ENCODE results near the gene NFATC1.

The NFATC1 gene

DNA sequence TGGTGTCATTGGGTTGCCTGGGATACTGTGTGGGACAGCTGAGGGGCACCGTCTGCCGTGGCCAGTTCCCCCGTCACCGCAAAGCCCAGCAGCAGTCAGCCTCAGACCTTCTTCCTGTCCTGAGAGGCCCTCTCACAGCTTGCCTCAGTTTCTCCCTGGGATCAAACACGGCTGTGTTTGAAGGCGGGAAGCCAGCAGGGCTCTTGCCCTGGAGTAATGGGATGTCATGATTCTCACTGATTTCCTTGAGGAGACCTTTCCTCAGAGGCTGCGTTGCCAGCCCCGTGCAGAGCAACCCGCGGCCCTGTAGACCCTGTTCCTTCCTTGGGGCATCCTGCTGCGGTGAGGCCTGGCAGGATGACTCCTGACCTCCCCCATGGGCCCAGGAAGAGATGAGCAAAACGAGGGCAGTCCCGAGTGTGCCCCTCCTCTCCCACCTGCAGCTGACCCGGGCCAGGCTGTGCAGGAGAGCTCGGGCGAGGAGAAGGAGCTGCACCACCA is 13.9 kb upstream of the NFATC1 start:
- no peaks in the 10 kb centered on the region for H3K9me3 ChIP-seq (ENCODE audit: control insufficient read depth, low read length)
- no peaks in the 10 kb centered on the region for H3K27me3 ChIP-seq (ENCODE audit: control insufficient read depth, insufficient read depth, low read length)
- no peaks in the 10 kb centered on the region for H3K36me3 ChIP-seq (ENCODE audit: control insufficient read depth, insufficient read depth, low read length)
- H3K27ac ChIP-seq = no peak overlapping the region
- no peaks in the 10 kb centered on the region for H3K79me2 ChIP-seq
- TF ChIP-seq, protein P1, sequence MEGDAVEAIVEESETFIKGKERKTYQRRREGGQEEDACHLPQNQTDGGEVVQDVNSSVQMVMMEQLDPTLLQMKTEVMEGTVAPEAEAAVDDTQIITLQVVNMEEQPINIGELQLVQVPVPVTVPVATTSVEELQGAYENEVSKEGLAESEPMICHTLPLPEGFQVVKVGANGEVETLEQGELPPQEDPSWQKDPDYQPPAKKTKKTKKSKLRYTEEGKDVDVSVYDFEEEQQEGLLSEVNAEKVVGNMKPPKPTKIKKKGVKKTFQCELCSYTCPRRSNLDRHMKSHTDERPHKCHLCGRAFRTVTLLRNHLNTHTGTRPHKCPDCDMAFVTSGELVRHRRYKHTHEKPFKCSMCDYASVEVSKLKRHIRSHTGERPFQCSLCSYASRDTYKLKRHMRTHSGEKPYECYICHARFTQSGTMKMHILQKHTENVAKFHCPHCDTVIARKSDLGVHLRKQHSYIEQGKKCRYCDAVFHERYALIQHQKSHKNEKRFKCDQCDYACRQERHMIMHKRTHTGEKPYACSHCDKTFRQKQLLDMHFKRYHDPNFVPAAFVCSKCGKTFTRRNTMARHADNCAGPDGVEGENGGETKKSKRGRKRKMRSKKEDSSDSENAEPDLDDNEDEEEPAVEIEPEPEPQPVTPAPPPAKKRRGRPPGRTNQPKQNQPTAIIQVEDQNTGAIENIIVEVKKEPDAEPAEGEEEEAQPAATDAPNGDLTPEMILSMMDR (IDR thresholded peaks at IDR 0.05) = no peak
- H2AFZ ChIP-seq = no peak overlapping the region
- H3K4me1 ChIP-seq = no peaks in the 10 kb centered on the region
- no peak overlapping the region for H3K4me3 ChIP-seq (ENCODE audit: low read depth, low read length)
- H3K9ac ChIP-seq = no peak overlapping the region
- no peak overlapping the region for H3K4me2 ChIP-seq (ENCODE audit: low read length)

DNA sequence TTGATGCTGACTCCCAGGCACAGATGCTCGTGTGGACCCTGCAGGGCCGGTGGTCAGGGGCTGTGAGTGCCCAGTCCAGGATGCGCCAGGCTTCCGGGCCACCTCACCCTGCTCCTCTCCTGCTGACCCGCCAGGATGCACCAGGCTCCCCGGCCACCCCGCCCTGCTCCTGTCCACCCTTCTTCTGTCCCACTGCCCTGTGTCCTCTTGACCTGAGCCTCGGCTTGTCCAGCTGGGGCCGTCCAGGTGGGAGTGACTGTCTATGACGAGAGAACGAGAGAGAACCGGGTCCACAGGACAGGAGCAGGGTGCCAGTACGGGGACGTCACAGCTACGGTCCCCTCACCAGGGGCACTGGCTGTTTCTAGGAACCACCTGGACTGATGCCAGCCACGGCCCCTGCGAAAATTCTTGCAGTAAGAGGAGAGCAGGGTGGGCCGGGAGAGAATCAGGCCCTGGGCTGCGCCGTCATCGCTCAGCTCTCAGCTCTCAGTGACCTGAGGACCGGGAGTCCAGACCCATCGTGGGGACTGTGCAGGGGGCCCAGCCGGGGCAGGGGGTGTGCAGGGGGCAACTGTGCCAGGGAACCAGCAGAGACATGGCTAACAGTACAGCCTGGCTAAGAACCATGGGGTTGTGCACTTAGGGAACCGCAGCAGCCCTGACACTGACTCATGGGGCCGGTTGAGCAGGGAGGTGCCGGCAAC is 12.9 kb upstream of the NFATC1 start:
- Histone ChIP-seq H3K9me3 (ENCODE audit: control insufficient read depth, low read length) (no peaks in the 10 kb centered on the region), H3K36me3 (ENCODE audit: control insufficient read depth, insufficient read depth, low read length) (no peaks in the 10 kb centered on the region), H3K9ac (no peak overlapping the region), H3K27ac (no peak overlapping the region), H3K79me2 (no peaks in the 10 kb centered on the region), H2AFZ (no peak overlapping the region), H3K4me2 (ENCODE audit: low read length) (no peak overlapping the region), H3K4me3 (ENCODE audit: low read depth, low read length) (no peak overlapping the region), H3K4me1 (no peaks in the 10 kb centered on the region), H3K27me3 (ENCODE audit: control insufficient read depth, insufficient read depth, low read length) (no peaks in the 10 kb centered on the region)
- TF ChIP-seq, protein P1 (IDR thresholded peaks at IDR 0.05) = no peak

DNA sequence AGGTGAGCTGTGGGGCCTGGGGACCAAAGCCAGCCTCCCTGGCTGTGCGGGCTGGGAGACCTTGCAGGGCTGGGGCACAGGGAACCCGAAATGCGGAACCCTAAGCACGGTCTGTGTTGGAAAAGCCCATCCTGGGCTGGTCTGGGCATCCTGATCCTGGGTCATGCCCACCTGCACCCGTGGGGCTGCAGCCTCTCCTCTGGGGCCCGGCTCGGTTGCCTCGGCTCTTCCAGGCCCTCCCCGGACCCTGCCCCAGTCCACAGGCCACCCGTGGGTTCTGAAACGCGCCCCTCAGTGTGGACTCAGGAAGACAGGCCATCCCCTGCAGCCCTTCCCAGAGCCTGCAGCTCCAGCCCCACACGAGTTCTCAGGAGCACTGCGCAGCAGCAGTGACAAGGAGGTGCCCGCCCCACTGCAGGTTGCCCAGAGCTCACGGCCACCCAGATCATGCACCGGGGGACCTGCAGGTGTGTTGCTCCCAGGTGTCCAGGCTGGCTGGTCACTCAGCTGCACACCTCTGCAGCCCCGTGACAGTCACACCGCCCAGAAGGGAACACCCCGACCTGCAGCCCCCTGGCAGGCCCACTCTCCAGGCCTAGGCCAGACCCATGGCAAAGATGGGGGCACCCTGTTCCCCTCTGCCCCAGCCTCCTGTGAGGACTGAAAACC is 12.2 kb upstream of the NFATC1 start:
- H3K79me2 ChIP-seq = no peaks in the 10 kb centered on the region
- H3K4me2 ChIP-seq (ENCODE audit: low read length) = no peak overlapping the region

DNA sequence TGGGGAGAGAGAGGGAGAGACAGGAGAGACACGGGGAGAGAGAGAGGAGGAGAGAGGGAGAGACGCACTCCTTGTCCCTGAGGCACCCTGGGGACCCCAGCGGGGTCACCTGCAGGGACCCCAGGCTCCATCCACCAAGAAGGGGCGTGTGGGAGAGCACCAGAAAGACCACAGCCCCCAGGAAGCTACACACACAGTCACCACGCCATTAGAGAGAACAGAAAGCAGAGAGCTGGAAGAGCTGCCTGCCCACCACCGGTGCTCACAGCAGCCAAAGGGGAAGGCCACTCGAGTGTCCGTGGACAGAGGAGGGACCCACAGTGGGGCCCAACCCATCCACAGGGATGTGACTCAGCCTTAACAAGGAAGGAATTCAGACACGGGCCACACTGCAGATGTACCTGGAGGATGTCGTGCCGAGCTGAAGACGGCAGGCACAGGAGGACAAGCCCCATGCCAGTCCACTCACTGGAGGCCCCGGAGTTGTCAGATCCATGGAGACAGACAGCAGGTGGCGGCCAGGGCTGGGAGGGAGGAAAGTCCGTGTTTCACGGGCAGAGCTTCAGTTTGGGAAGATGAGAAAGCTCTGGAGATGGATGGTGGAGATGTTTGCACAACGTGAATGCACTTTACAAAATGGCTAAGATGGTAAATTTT is 11.5 kb upstream of the NFATC1 start:
- Histone ChIP-seq H3K27ac (no peak overlapping the region), H3K4me1 (no peaks in the 10 kb centered on the region), H3K4me3 (ENCODE audit: low read depth, low read length) (no peak overlapping the region), H3K9ac (no peak overlapping the region), H3K9me3 (ENCODE audit: control insufficient read depth, low read length) (no peaks in the 10 kb centered on the region), H3K36me3 (ENCODE audit: control insufficient read depth, insufficient read depth, low read length) (no peaks in the 10 kb centered on the region), H3K4me2 (ENCODE audit: low read length) (no peak overlapping the region), H2AFZ (no peak overlapping the region), H3K27me3 (ENCODE audit: control insufficient read depth, insufficient read depth, low read length) (no peaks in the 10 kb centered on the region), H3K79me2 (no peaks in the 10 kb centered on the region)
- TF ChIP-seq, protein P1 (IDR thresholded peaks at IDR 0.05) = no peak

More for the DNA sequence above, 12.2 kb upstream of the NFATC1 start:
- TF ChIP-seq, protein P1 (IDR thresholded peaks at IDR 0.05) = no peak
- no peaks in the 10 kb centered on the region for H3K4me1 ChIP-seq
- H3K4me3 ChIP-seq (ENCODE audit: low read depth, low read length) = no peak overlapping the region
- no peaks in the 10 kb centered on the region for H3K27me3 ChIP-seq (ENCODE audit: control insufficient read depth, insufficient read depth, low read length)
- H3K36me3 ChIP-seq (ENCODE audit: control insufficient read depth, insufficient read depth, low read length) = no peaks in the 10 kb centered on the region
- no peak overlapping the region for H2AFZ ChIP-seq
- H3K27ac ChIP-seq = no peak overlapping the region
- no peaks in the 10 kb centered on the region for H3K9me3 ChIP-seq (ENCODE audit: control insufficient read depth, low read length)
- no peak overlapping the region for H3K9ac ChIP-seq

Data from parathyroid adenoma (tissue), 2 donors.